NCI-H748 (cell line): ENCODE measurements around the gene NEUROD4.

Source experiments
- DNase-seq: peaks from one replicate; lab custom pipeline; 2025; ENCODE audit not compliant: unreplicated experiment; lab: John Stamatoyannopoulos, UW

NEUROD4 gene

GRCh38 chr12:55058082-55058481 lies 38.3 kb downstream of the NEUROD4 start:
- DNase-seq = no peak

- DNase-seq = no peak
Measured at GRCh38 chr12:55058776-55059175, 39.0 kb downstream of the NEUROD4 start.

- DNase-seq = no peak
Measured at GRCh38 chr12:55060470-55060869, 40.7 kb downstream of the NEUROD4 start.

- DNase-seq = no peak
Measured at GRCh38 chr12:55061024-55061423, 41.2 kb downstream of the NEUROD4 start.

- no peak for DNase-seq
Measured at GRCh38 chr12:55063291-55063690, 43.5 kb downstream of the NEUROD4 start.

GRCh38 chr12:55065535-55065934 lies 45.8 kb downstream of the NEUROD4 start:
- no peak for DNase-seq

GRCh38 chr12:55067701-55068100 lies 47.9 kb downstream of the NEUROD4 start:
- DNase-seq = no peak

- DNase-seq = peak; percentile 84
Measured at GRCh38 chr12:55068416-55069010, 48.7 kb downstream of the NEUROD4 start.

GRCh38 chr12:55072083-55072482 lies 52.3 kb downstream of the NEUROD4 start:
- DNase-seq = peak; percentile 54

GRCh38 chr12:55073043-55074022 lies 53.6 kb downstream of the NEUROD4 start:
- DNase-seq = peak; percentile 78

- DNase-seq = peak; percentile 8
Measured at GRCh38 chr12:55074806-55075205, 55.0 kb downstream of the NEUROD4 start.
